ENCODE data around the gene IBA57.

- TF ChIP-seq POLR2AphosphoS5 (IDR thresholded peaks at IDR 0.05; ENCODE audit: borderline replicate concordance, low read depth, low read length) (no peak), EZH2 (IDR thresholded peaks at IDR 0.05) (no peak), FOXP2 (optimal IDR thresholded peaks at IDR 0.05; ENCODE audit: control extremely low read depth, extremely low read length, insufficient read depth) (no peak)
Observed at GRCh38 chr1:228125185-228125584, 40.4 kb upstream of the IBA57 start.
